ENCODE measurements around the gene ZNF10.

DNA sequence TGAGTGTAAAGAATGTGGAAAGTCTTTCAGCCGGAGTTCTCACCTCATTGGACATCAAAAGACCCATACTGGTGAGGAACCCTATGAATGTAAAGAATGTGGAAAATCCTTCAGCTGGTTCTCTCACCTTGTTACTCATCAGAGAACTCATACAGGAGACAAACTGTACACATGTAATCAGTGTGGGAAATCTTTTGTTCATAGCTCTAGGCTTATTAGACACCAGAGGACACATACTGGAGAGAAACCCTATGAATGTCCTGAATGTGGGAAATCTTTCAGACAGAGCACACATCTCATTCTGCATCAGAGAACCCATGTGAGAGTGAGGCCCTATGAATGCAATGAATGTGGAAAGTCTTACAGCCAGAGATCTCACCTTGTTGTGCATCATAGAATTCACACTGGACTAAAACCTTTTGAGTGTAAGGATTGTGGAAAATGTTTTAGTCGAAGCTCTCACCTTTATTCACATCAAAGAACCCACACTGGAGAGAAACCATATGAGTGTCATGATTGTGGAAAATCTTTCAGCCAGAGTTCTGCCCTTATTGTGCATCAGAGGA, 25.8 kb downstream of the ZNF10 start:
- TF ChIP-seq POLR2A (IDR thresholded peaks at IDR 0.05) (no peak), EP300 (IDR thresholded peaks at IDR 0.05) (no peak)
- TF ChIP-seq, protein P1, sequence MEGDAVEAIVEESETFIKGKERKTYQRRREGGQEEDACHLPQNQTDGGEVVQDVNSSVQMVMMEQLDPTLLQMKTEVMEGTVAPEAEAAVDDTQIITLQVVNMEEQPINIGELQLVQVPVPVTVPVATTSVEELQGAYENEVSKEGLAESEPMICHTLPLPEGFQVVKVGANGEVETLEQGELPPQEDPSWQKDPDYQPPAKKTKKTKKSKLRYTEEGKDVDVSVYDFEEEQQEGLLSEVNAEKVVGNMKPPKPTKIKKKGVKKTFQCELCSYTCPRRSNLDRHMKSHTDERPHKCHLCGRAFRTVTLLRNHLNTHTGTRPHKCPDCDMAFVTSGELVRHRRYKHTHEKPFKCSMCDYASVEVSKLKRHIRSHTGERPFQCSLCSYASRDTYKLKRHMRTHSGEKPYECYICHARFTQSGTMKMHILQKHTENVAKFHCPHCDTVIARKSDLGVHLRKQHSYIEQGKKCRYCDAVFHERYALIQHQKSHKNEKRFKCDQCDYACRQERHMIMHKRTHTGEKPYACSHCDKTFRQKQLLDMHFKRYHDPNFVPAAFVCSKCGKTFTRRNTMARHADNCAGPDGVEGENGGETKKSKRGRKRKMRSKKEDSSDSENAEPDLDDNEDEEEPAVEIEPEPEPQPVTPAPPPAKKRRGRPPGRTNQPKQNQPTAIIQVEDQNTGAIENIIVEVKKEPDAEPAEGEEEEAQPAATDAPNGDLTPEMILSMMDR (IDR thresholded peaks at IDR 0.05): no peak
